GM12878 (cell line): ENCODE measurements around the gene MSI2. TPM values are rescaled to one million over a fixed set of nuclear protein-coding genes. Genes with fewer than 3 reads are reported as not detected.

ENCODE experiments used
- ATAC-seq: fragments of 200-7000 bp; cut with Tn5 transposase; 3 replicates; pipeline ENCODE4 v1.9.1; 2020; ENCODE audit warnings: mild to moderate bottlenecking, moderate library complexity
- BruUV-seq: library from RNA; stranded (reverse); fragments of 400-500 nt; replicated peaks from 2 replicates; lab custom pipeline; 2021; lab: Mats Ljungman, UMichigan
- CTCF ChIA-PET: fragments of 300-600 bp; sonication (Branson Sonifier 250); formaldehyde crosslinking; extraction: SDS; loops from one replicate; lab custom pipeline; 2021; ENCODE audit warnings: inconsistent platforms; lab: Yijun Ruan, JAX
- POLR2A ChIA-PET: fragments of 350-600 bp; formaldehyde crosslinking; extraction: SDS; loops from one replicate; lab custom pipeline; 2021; ENCODE audit warnings: inconsistent platforms; lab: Charles Lee
- RAD21 ChIA-PET: fragments of 300-600 bp; sonication (Branson Sonifier 250); formaldehyde crosslinking; loops from one replicate; lab custom pipeline; 2023; ENCODE audit warnings: antibody characterized with exemption; ENCODE audit not compliant: unreplicated experiment; lab: Charles Lee
- SMC1A ChIA-PET: fragments of 300-600 bp; sonication (Branson Sonifier 250); formaldehyde crosslinking; loops from one replicate; lab custom pipeline; 2023; ENCODE audit not compliant: unreplicated experiment, uncharacterized antibody; lab: Charles Lee
- DNase-seq: peaks from one replicate; pipeline ENCODE4 v3.0.0-alpha.2; 2011; ENCODE audit warnings: low read depth, low spot score
- FAIRE-seq: peaks from 3 replicates; lab custom pipeline; 2011; peaks lifted over from hg19 to GRCh38; lab: Jason Lieb, UNC
- H2AFZ ChIP-seq: 2 replicates; pipeline ENCODE4 v1.6.0; 2011; ENCODE audit warnings: low read depth, low read length, control low read depth; ENCODE audit not compliant: control insufficient read depth
- H3K27ac ChIP-seq: 2 replicates; pipeline ENCODE4 v1.5.1; 2011; ENCODE audit warnings: control low read depth; ENCODE audit not compliant: control insufficient read depth, insufficient read depth
- H3K27me3 ChIP-seq, 2 experiments: replicated peaks in 1 of 2; 2 replicates each; pipeline versions ENCODE4 v1.6.0 to v1.6.1; 2011; ENCODE audit warnings: low read length in 1 of 2; ENCODE audit not compliant: control insufficient read depth in 2 of 2, insufficient read depth in 2 of 2
- H3K36me3 ChIP-seq, 2 experiments: 2 replicates each; pipeline ENCODE4 v1.5.1; 2011; ENCODE audit warnings: low read length in 1 of 2; ENCODE audit not compliant: control insufficient read depth in 2 of 2, insufficient read depth in 2 of 2
- H3K4me1 ChIP-seq: 2 replicates; pipeline ENCODE4 v1.6.1; 2011; ENCODE audit warnings: mild to moderate bottlenecking, low read length, moderate library complexity, mixed read lengths; ENCODE audit not compliant: control insufficient read depth, insufficient read depth
- H3K4me2 ChIP-seq: 2 replicates; pipeline ENCODE4 v1.6.0; 2011; ENCODE audit warnings: control low read depth; ENCODE audit not compliant: control insufficient read depth, insufficient read depth
- H3K4me3 ChIP-seq: fragments of 200-600 bp; sonication (generic); 2 replicates; pipeline ENCODE4 v1.5.1; 2016
- H3K79me2 ChIP-seq: 2 replicates; pipeline ENCODE4 v1.6.0; 2011; ENCODE audit warnings: low read length; ENCODE audit not compliant: control insufficient read depth, insufficient read depth
- H3K9ac ChIP-seq: 2 replicates; pipeline ENCODE4 v1.8.0; 2011; ENCODE audit warnings: low read length, control low read depth, mixed read lengths; ENCODE audit not compliant: control insufficient read depth, insufficient read depth
- H3K9me3 ChIP-seq: replicated peaks from 3 replicates; pipeline ENCODE4 v1.5.1; 2011; ENCODE audit warnings: mild to moderate bottlenecking, low read length; ENCODE audit not compliant: control insufficient read depth, insufficient read depth
- H4K20me1 ChIP-seq: 2 replicates; pipeline ENCODE4 v1.6.0; 2011; ENCODE audit not compliant: control insufficient read depth, insufficient read depth
- WGBS: methylation state at CpG from one replicate; pipeline ENCODE4 v1.1.6; 2016; ENCODE audit warnings: low lambda C conversion rate; ENCODE audit not compliant: insufficient replicate concordance, insufficient coverage; ENCODE audit errors: missing lambda C conversion rate; 5-methylcytosine and 5-hydroxymethylcytosine counted together
- in situ Hi-C: fragments of 300-500 bp; cut with MboI; formaldehyde crosslinking; loops from 9 replicates; pipeline ENCODE4 v1.14.3; 2018; ENCODE audit warnings: mixed read lengths
- intact Hi-C: fragments of 100-400 bp; cut with micrococcal nuclease; formaldehyde crosslinking; loops from one replicate; pipeline ENCODE4 v1.14.2; 2022; ENCODE audit not compliant: unreplicated experiment
- polyA plus RNA-seq, 11 experiments: library from polyadenylated mRNA; depleted of rRNA in 4 of 11; unstranded in 6 of 11; stranded (reverse) in 5 of 11; fragments of >200 nt; fragmentation: Nextera tagmentation in 4 of 11; fragmentation: Illumina TruSeq in 1 of 11; extraction: Ambion mirVana in 4 of 11; extraction: Trizol in 1 of 11; gene quantifications; 1 replicate in 1 of 11; 2 replicates in 10 of 11; pipeline versions ENCODE4 v1.2.1 to v1.2.3, GENCODE V29; 2011 to 2016; ENCODE audit warnings: inconsistent platforms in 2 of 11, missing spikeins in 2 of 11, low read depth in 1 of 11
- total RNA-seq, 4 experiments: library from RNA; depleted of rRNA in 3 of 4; stranded (reverse); fragments of >200 nt in 3 of 4; fragmentation: Illumina TruSeq in 1 of 4; extraction: Trizol in 1 of 4; gene quantifications; 2 replicates each; pipeline versions ENCODE4 v1.2.1 to v1.2.3, GENCODE V29; 2013 to 2021
- TF ChIP-seq, protein P1 (sequence below): fragments of 450-650 bp; IDR thresholded peaks from 2 replicates; pipeline ENCODE4 v1.6.1; 2016; ENCODE audit warnings: mild to moderate bottlenecking, moderate library complexity, borderline replicate concordance
- TF ChIP-seq, protein P2 (sequence below): fragments of 150-350 bp; IDR thresholded peaks from 2 replicates; pipeline ENCODE4 v1.6.1; 2016; ENCODE audit warnings: low read depth, low read length

The MSI2 gene
- total and polyA plus RNA-seq, 10 of the 15 experiments (the other 5 are each of a cell fraction or from before 2014, with no cell fraction given): 6.1 to 76.1 (median 42.0) TPM

DNA sequence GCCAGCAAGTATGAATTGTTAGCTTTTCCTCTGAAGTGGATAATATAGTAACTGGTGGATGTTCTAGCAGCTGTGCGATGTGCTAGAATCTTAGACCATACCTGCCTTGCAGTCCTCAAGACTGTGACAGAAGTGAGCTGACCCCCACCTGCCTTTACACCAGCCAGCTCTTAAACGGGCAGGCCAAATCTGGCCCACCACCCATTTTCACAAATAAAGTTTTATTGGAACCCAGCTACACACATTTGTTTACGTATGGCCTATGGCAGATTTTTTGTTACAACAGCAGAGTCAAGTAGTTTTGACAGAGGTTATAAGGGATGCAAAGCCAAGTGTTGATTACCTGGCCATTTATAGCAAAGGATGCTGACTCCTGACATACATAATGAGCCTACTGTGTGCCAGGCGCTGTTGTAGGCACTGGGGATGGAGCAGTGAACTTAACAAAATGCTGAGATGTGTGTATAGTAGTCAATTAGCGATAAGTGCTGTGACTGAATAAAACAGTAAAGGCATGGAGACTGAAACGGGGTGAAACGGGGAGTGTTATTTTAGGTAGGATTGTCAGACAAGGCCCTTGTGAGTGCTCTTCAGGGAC lies 79.0 kb downstream of the MSI2 start:
- ChIA-PET CTCF (interaction anchor here (1.0 kb wide), 1 partner anchor 92 kb away, joined by 3 read pairs; no protein-coding TSS in a partner anchor), POLR2A (interaction anchor here (0.6 to 1.1 kb wide), 3 partner anchors 10 to 245 kb away, joined by 3 to 4 read pairs (median 4); no protein-coding TSS in a partner anchor), RAD21 (no interaction called here), SMC1A (interaction anchor here (0.8 to 2.5 kb wide), 4 partner anchors 29 to 92 kb away, joined by 3 to 8 read pairs (median 3); no protein-coding TSS in a partner anchor)
- Histone ChIP-seq H3K27me3 (no peaks in the 10 kb centered on the region), H3K4me2 (no peak overlapping the region), H3K79me2 (peaks cover 8% of the 10 kb centered on the region), H4K20me1 (no peaks in the 10 kb centered on the region), H3K9me3 (no peaks in the 10 kb centered on the region), H3K36me3 (peaks cover 0 to 2% of the 10 kb centered on the region in 2 experiments; a peak in 3 of 4 replicates), H3K27ac (no peak overlapping the region), H2AFZ (no peak overlapping the region), H3K9ac (no peak overlapping the region), H3K4me1 (peaks cover 14% of the 10 kb centered on the region), H3K4me3 (no peak overlapping the region)
- ATAC-seq (no peak), FAIRE-seq (no peak), DNase-seq (no peak)
- WGBS: 98% methylated on average over 7 of the region's 7 CpGs
- intact Hi-C loops: no loop called here
- in situ Hi-C loops: no loop called here
- TSS peak; percentile 51 for BruUV-seq
- TF ChIP-seq, protein P1, sequence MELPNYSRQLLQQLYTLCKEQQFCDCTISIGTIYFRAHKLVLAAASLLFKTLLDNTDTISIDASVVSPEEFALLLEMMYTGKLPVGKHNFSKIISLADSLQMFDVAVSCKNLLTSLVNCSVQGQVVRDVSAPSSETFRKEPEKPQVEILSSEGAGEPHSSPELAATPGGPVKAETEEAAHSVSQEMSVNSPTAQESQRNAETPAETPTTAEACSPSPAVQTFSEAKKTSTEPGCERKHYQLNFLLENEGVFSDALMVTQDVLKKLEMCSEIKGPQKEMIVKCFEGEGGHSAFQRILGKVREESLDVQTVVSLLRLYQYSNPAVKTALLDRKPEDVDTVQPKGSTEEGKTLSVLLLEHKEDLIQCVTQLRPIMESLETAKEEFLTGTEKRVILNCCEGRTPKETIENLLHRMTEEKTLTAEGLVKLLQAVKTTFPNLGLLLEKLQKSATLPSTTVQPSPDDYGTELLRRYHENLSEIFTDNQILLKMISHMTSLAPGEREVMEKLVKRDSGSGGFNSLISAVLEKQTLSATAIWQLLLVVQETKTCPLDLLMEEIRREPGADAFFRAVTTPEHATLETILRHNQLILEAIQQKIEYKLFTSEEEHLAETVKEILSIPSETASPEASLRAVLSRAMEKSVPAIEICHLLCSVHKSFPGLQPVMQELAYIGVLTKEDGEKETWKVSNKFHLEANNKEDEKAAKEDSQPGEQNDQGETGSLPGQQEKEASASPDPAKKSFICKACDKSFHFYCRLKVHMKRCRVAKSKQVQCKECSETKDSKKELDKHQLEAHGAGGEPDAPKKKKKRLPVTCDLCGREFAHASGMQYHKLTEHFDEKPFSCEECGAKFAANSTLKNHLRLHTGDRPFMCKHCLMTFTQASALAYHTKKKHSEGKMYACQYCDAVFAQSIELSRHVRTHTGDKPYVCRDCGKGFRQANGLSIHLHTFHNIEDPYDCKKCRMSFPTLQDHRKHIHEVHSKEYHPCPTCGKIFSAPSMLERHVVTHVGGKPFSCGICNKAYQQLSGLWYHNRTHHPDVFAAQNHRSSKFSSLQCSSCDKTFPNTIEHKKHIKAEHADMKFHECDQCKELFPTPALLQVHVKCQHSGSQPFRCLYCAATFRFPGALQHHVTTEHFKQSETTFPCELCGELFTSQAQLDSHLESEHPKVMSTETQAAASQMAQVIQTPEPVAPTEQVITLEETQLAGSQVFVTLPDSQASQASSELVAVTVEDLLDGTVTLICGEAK: peak; percentile 76
- TF ChIP-seq, protein P2, sequence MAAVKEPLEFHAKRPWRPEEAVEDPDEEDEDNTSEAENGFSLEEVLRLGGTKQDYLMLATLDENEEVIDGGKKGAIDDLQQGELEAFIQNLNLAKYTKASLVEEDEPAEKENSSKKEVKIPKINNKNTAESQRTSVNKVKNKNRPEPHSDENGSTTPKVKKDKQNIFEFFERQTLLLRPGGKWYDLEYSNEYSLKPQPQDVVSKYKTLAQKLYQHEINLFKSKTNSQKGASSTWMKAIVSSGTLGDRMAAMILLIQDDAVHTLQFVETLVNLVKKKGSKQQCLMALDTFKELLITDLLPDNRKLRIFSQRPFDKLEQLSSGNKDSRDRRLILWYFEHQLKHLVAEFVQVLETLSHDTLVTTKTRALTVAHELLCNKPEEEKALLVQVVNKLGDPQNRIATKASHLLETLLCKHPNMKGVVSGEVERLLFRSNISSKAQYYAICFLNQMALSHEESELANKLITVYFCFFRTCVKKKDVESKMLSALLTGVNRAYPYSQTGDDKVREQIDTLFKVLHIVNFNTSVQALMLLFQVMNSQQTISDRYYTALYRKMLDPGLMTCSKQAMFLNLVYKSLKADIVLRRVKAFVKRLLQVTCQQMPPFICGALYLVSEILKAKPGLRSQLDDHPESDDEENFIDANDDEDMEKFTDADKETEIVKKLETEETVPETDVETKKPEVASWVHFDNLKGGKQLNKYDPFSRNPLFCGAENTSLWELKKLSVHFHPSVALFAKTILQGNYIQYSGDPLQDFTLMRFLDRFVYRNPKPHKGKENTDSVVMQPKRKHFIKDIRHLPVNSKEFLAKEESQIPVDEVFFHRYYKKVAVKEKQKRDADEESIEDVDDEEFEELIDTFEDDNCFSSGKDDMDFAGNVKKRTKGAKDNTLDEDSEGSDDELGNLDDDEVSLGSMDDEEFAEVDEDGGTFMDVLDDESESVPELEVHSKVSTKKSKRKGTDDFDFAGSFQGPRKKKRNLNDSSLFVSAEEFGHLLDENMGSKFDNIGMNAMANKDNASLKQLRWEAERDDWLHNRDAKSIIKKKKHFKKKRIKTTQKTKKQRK: no peak
